NOMO-1 treated with dmso at 0.1 percent for 144 hours (cell line): ENCODE data around the gene ELMO1.

Source experiments
- DNase-seq: peaks from one replicate; lab custom pipeline; 2025; ENCODE audit not compliant: unreplicated experiment; lab: John Stamatoyannopoulos, UW

Gene ELMO1

GRCh38 chr7:37376386-37376785 lies 72.3 kb downstream of the ELMO1 start:
- DNase-seq = no peak

- no peak for DNase-seq
Observed at GRCh38 chr7:37372750-37373149, 75.9 kb downstream of the ELMO1 start.

GRCh38 chr7:37371755-37372154 lies 76.9 kb downstream of the ELMO1 start:
- no peak for DNase-seq

- DNase-seq = no peak
Observed at GRCh38 chr7:37369906-37370305, 78.8 kb downstream of the ELMO1 start.

- DNase-seq = no peak
Observed at GRCh38 chr7:37368540-37368939, 80.1 kb downstream of the ELMO1 start.

- DNase-seq = no peak
Observed at GRCh38 chr7:37367010-37367409, 81.7 kb downstream of the ELMO1 start.

- no peak for DNase-seq
Observed at GRCh38 chr7:37366445-37366844, 82.2 kb downstream of the ELMO1 start.

GRCh38 chr7:37365405-37365804 lies 83.3 kb downstream of the ELMO1 start:
- no peak for DNase-seq

GRCh38 chr7:37364856-37365255 lies 83.8 kb downstream of the ELMO1 start:
- no peak for DNase-seq

- DNase-seq = no peak
Observed at GRCh38 chr7:37363536-37364491, 84.8 kb downstream of the ELMO1 start.

- no peak for DNase-seq
Observed at GRCh38 chr7:37362802-37363201, 85.9 kb downstream of the ELMO1 start.

- DNase-seq = no peak
Observed at GRCh38 chr7:37360484-37360883, 88.2 kb downstream of the ELMO1 start.

- DNase-seq = no peak
Observed at GRCh38 chr7:37359662-37360444, 88.8 kb downstream of the ELMO1 start.

- DNase-seq = no peak
Observed at GRCh38 chr7:37359180-37359579, 89.5 kb downstream of the ELMO1 start.

GRCh38 chr7:37357637-37357996 lies 91.0 kb downstream of the ELMO1 start:
- DNase-seq = no peak

GRCh38 chr7:37356911-37357636 lies 91.6 kb downstream of the ELMO1 start:
- DNase-seq = no peak

GRCh38 chr7:37354656-37355131 lies 94.0 kb downstream of the ELMO1 start:
- peak; percentile 90 for DNase-seq

GRCh38 chr7:37353949-37354655 lies 94.6 kb downstream of the ELMO1 start:
- DNase-seq = no peak

- no peak for DNase-seq
Observed at GRCh38 chr7:37352974-37353948, 95.4 kb downstream of the ELMO1 start.
